GM12878 (cell line): Measurements from ENCODE around the gene SMIM38. TPM values are rescaled to one million over a fixed set of nuclear protein-coding genes. Genes with fewer than 3 reads are reported as not detected.

Source experiments
- ATAC-seq: fragments of 200-7000 bp; cut with Tn5 transposase; 3 replicates; pipeline ENCODE4 v1.9.1; 2020; ENCODE audit warnings: mild to moderate bottlenecking, moderate library complexity
- BruUV-seq: library from RNA; stranded (reverse); fragments of 400-500 nt; replicated peaks from 2 replicates; lab custom pipeline; 2021; lab: Mats Ljungman, UMichigan
- CTCF ChIA-PET: fragments of 300-600 bp; sonication (Branson Sonifier 250); formaldehyde crosslinking; extraction: SDS; loops from one replicate; lab custom pipeline; 2021; ENCODE audit warnings: inconsistent platforms; lab: Yijun Ruan, JAX
- POLR2A ChIA-PET: fragments of 350-600 bp; formaldehyde crosslinking; extraction: SDS; loops from one replicate; lab custom pipeline; 2021; ENCODE audit warnings: inconsistent platforms; lab: Charles Lee
- RAD21 ChIA-PET: fragments of 300-600 bp; sonication (Branson Sonifier 250); formaldehyde crosslinking; loops from one replicate; lab custom pipeline; 2023; ENCODE audit warnings: antibody characterized with exemption; ENCODE audit not compliant: unreplicated experiment; lab: Charles Lee
- SMC1A ChIA-PET: fragments of 300-600 bp; sonication (Branson Sonifier 250); formaldehyde crosslinking; loops from one replicate; lab custom pipeline; 2023; ENCODE audit not compliant: unreplicated experiment, uncharacterized antibody; lab: Charles Lee
- DNase-seq: peaks from one replicate; pipeline ENCODE4 v3.0.0-alpha.2; 2011; ENCODE audit warnings: low read depth, low spot score
- FAIRE-seq: peaks from 3 replicates; lab custom pipeline; 2011; peaks lifted over from hg19 to GRCh38; lab: Jason Lieb, UNC
- H2AFZ ChIP-seq: 2 replicates; pipeline ENCODE4 v1.6.0; 2011; ENCODE audit warnings: low read depth, low read length, control low read depth; ENCODE audit not compliant: control insufficient read depth
- H3K27ac ChIP-seq: 2 replicates; pipeline ENCODE4 v1.5.1; 2011; ENCODE audit warnings: control low read depth; ENCODE audit not compliant: control insufficient read depth, insufficient read depth
- H3K27me3 ChIP-seq, 2 experiments: replicated peaks in 1 of 2; 2 replicates each; pipeline versions ENCODE4 v1.6.0 to v1.6.1; 2011; ENCODE audit warnings: low read length in 1 of 2; ENCODE audit not compliant: control insufficient read depth in 2 of 2, insufficient read depth in 2 of 2
- H3K36me3 ChIP-seq, 2 experiments: 2 replicates each; pipeline ENCODE4 v1.5.1; 2011; ENCODE audit warnings: low read length in 1 of 2; ENCODE audit not compliant: control insufficient read depth in 2 of 2, insufficient read depth in 2 of 2
- H3K4me1 ChIP-seq: 2 replicates; pipeline ENCODE4 v1.6.1; 2011; ENCODE audit warnings: mild to moderate bottlenecking, low read length, moderate library complexity, mixed read lengths; ENCODE audit not compliant: control insufficient read depth, insufficient read depth
- H3K4me2 ChIP-seq: 2 replicates; pipeline ENCODE4 v1.6.0; 2011; ENCODE audit warnings: control low read depth; ENCODE audit not compliant: control insufficient read depth, insufficient read depth
- H3K4me3 ChIP-seq: fragments of 200-600 bp; sonication (generic); 2 replicates; pipeline ENCODE4 v1.5.1; 2016
- H3K79me2 ChIP-seq: 2 replicates; pipeline ENCODE4 v1.6.0; 2011; ENCODE audit warnings: low read length; ENCODE audit not compliant: control insufficient read depth, insufficient read depth
- H3K9ac ChIP-seq: 2 replicates; pipeline ENCODE4 v1.8.0; 2011; ENCODE audit warnings: low read length, control low read depth, mixed read lengths; ENCODE audit not compliant: control insufficient read depth, insufficient read depth
- H3K9me3 ChIP-seq: replicated peaks from 3 replicates; pipeline ENCODE4 v1.5.1; 2011; ENCODE audit warnings: mild to moderate bottlenecking, low read length; ENCODE audit not compliant: control insufficient read depth, insufficient read depth
- H4K20me1 ChIP-seq: 2 replicates; pipeline ENCODE4 v1.6.0; 2011; ENCODE audit not compliant: control insufficient read depth, insufficient read depth
- ATF7 ChIP-seq: fragments of 450-650 bp; IDR thresholded peaks from 2 replicates; pipeline ENCODE4 v1.6.1; 2016; ENCODE audit warnings: low read depth, mild to moderate bottlenecking
- NFYB ChIP-seq: IDR thresholded peaks from 2 replicates; pipeline ENCODE4 v1.6.1; 2011; ENCODE audit warnings: low read depth, mild to moderate bottlenecking, low read length, improper control_type of control experiment, moderate library complexity; ENCODE audit not compliant: insufficient read depth
- PBX3 ChIP-seq: IDR thresholded peaks from 2 replicates; pipeline ENCODE4 v1.6.1; 2011; ENCODE audit warnings: mild to moderate bottlenecking, low read depth, low read length, moderate library complexity; ENCODE audit not compliant: insufficient replicate concordance
- RELA ChIP-seq: fragments of 450-650 bp; IDR thresholded peaks from 2 replicates; pipeline ENCODE4 v1.8.0; 2014; ENCODE audit warnings: borderline replicate concordance; ENCODE audit not compliant: partially characterized antibody
- SMAD5 ChIP-seq: IDR thresholded peaks from 2 replicates; pipeline ENCODE4 v1.6.1; 2016; ENCODE audit warnings: antibody characterized with exemption, low read depth
- STAT3 ChIP-seq: IDR thresholded peaks from 2 replicates; pipeline ENCODE4 v1.6.1; 2011; ENCODE audit warnings: low read depth, low read length, improper control_type of control experiment
- WGBS: methylation state at CpG from one replicate; pipeline ENCODE4 v1.1.6; 2016; ENCODE audit warnings: low lambda C conversion rate; ENCODE audit not compliant: insufficient replicate concordance, insufficient coverage; ENCODE audit errors: missing lambda C conversion rate; 5-methylcytosine and 5-hydroxymethylcytosine counted together
- in situ Hi-C: fragments of 300-500 bp; cut with MboI; formaldehyde crosslinking; loops from 9 replicates; pipeline ENCODE4 v1.14.3; 2018; ENCODE audit warnings: mixed read lengths
- intact Hi-C: fragments of 100-400 bp; cut with micrococcal nuclease; formaldehyde crosslinking; loops from one replicate; pipeline ENCODE4 v1.14.2; 2022; ENCODE audit not compliant: unreplicated experiment
- polyA plus RNA-seq, 11 experiments: library from polyadenylated mRNA; depleted of rRNA in 4 of 11; unstranded in 6 of 11; stranded (reverse) in 5 of 11; fragments of >200 nt; fragmentation: Nextera tagmentation in 4 of 11; fragmentation: Illumina TruSeq in 1 of 11; extraction: Ambion mirVana in 4 of 11; extraction: Trizol in 1 of 11; gene quantifications; 1 replicate in 1 of 11; 2 replicates in 10 of 11; pipeline versions ENCODE4 v1.2.1 to v1.2.3, GENCODE V29; 2011 to 2016; ENCODE audit warnings: inconsistent platforms in 2 of 11, missing spikeins in 2 of 11, low read depth in 1 of 11
- total RNA-seq, 4 experiments: library from RNA; depleted of rRNA in 3 of 4; stranded (reverse); fragments of >200 nt in 3 of 4; fragmentation: Illumina TruSeq in 1 of 4; extraction: Trizol in 1 of 4; gene quantifications; 2 replicates each; pipeline versions ENCODE4 v1.2.1 to v1.2.3, GENCODE V29; 2013 to 2021
- TF ChIP-seq, protein P1 (sequence below): fragments of 450-650 bp; IDR thresholded peaks from 2 replicates; pipeline ENCODE4 v1.6.1; 2017; ENCODE audit warnings: mild to moderate bottlenecking, low read depth, inconsistent platforms; ENCODE audit not compliant: poor library complexity, severe bottlenecking
- TF ChIP-seq, protein P2 (sequence below): IDR thresholded peaks from 2 replicates; pipeline ENCODE4 v1.6.1; 2012; ENCODE audit warnings: mild to moderate bottlenecking, low read depth, low read length
- TF ChIP-seq, protein P3 (sequence below): fragments of 450-650 bp; IDR thresholded peaks from 2 replicates; pipeline ENCODE4 v1.6.1; 2017; ENCODE audit warnings: low read depth, mild to moderate bottlenecking, moderate library complexity

Gene SMIM38
- total and polyA plus RNA-seq, 10 of the 15 experiments (the other 5 are each of a cell fraction or from before 2014, with no cell fraction given) = 0.15 to 5.0 (median 2.1) TPM; not detected in 1

- TF ChIP-seq, protein P1, sequence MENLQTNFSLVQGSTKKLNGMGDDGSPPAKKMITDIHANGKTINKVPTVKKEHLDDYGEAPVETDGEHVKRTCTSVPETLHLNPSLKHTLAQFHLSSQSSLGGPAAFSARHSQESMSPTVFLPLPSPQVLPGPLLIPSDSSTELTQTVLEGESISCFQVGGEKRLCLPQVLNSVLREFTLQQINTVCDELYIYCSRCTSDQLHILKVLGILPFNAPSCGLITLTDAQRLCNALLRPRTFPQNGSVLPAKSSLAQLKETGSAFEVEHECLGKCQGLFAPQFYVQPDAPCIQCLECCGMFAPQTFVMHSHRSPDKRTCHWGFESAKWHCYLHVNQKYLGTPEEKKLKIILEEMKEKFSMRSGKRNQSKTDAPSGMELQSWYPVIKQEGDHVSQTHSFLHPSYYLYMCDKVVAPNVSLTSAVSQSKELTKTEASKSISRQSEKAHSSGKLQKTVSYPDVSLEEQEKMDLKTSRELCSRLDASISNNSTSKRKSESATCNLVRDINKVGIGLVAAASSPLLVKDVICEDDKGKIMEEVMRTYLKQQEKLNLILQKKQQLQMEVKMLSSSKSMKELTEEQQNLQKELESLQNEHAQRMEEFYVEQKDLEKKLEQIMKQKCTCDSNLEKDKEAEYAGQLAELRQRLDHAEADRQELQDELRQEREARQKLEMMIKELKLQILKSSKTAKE = peak; percentile 58
Observed at GRCh38 chr11:69134182-69134581, 21.6 kb upstream of the SMIM38 start (continued).

DNA sequence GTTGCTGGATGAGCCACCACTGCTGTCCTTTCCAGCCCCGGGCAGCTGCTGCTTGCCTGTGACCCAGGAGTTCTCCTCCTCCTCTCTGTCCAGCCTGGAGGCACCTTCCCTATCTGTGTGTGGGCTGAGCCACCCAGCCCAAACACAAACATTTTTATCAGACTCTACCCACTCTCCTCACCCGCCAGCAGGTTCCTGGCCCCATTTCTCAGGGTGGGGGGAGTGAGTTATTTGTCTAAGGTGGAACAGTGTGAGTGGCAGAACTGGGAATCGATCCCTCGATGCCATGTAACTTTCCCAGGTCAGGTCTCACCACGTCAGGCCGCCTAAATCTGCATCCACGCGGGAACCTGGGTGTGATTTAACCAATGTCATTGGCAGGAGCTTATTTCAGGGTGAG lies 20.8 kb upstream of the SMIM38 start:
- Histone ChIP-seq H2AFZ (no peak overlapping the region), H3K4me1 (peaks cover 14% of the 10 kb centered on the region), H3K36me3 (no peaks in the 10 kb centered on the region), H3K4me3 (no peak overlapping the region), H3K9ac (no peak overlapping the region), H3K27me3 (no peaks in the 10 kb centered on the region), H4K20me1 (no peaks in the 10 kb centered on the region), H3K79me2 (no peaks in the 10 kb centered on the region), H3K27ac (peak overlapping the region; percentile 42), H3K4me2 (no peak overlapping the region), H3K9me3 (peaks cover 29% of the 10 kb centered on the region; the same call in 2 of the 3 replicates)
- in situ Hi-C loops (no loop called here), intact Hi-C loops (no loop called here)
- FAIRE-seq (no peak), DNase-seq (no peak), ATAC-seq (no peak)
- CTCF ChIA-PET = no interaction called here
- WGBS = 96% methylated on average over 8 of the region's 8 CpGs
- POLR2A ChIA-PET = interaction anchor here (0.7 kb wide), 1 partner anchor 358 kb away, joined by 6 read pairs; no protein-coding TSS in a partner anchor
- RAD21 ChIA-PET = no interaction called here
- TF ChIP-seq ATF7 (no peak), PBX3 (no peak), SMAD5 (no peak), STAT3 (no peak), NFYB (no peak), RELA (no peak)
- TF ChIP-seq, protein P2, sequence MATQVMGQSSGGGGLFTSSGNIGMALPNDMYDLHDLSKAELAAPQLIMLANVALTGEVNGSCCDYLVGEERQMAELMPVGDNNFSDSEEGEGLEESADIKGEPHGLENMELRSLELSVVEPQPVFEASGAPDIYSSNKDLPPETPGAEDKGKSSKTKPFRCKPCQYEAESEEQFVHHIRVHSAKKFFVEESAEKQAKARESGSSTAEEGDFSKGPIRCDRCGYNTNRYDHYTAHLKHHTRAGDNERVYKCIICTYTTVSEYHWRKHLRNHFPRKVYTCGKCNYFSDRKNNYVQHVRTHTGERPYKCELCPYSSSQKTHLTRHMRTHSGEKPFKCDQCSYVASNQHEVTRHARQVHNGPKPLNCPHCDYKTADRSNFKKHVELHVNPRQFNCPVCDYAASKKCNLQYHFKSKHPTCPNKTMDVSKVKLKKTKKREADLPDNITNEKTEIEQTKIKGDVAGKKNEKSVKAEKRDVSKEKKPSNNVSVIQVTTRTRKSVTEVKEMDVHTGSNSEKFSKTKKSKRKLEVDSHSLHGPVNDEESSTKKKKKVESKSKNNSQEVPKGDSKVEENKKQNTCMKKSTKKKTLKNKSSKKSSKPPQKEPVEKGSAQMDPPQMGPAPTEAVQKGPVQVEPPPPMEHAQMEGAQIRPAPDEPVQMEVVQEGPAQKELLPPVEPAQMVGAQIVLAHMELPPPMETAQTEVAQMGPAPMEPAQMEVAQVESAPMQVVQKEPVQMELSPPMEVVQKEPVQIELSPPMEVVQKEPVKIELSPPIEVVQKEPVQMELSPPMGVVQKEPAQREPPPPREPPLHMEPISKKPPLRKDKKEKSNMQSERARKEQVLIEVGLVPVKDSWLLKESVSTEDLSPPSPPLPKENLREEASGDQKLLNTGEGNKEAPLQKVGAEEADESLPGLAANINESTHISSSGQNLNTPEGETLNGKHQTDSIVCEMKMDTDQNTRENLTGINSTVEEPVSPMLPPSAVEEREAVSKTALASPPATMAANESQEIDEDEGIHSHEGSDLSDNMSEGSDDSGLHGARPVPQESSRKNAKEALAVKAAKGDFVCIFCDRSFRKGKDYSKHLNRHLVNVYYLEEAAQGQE = no peak
- TF ChIP-seq, protein P3, sequence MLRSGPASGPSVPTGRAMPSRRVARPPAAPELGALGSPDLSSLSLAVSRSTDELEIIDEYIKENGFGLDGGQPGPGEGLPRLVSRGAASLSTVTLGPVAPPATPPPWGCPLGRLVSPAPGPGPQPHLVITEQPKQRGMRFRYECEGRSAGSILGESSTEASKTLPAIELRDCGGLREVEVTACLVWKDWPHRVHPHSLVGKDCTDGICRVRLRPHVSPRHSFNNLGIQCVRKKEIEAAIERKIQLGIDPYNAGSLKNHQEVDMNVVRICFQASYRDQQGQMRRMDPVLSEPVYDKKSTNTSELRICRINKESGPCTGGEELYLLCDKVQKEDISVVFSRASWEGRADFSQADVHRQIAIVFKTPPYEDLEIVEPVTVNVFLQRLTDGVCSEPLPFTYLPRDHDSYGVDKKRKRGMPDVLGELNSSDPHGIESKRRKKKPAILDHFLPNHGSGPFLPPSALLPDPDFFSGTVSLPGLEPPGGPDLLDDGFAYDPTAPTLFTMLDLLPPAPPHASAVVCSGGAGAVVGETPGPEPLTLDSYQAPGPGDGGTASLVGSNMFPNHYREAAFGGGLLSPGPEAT = no peak
- SMC1A ChIA-PET = no interaction called here
- BruUV-seq = no TSS peak
